Measurements from ENCODE around the gene RHOBTB1. TPM values are rescaled to one million over a fixed set of nuclear protein-coding genes. Genes with fewer than 3 reads are reported as not detected.

Gene RHOBTB1
- total and polyA plus RNA-seq, 9 of the 15 experiments (the other 6 are each of a cell fraction or from before 2014, with no cell fraction given), result 1.7 to 11.7 (median 9.3) TPM

DNA sequence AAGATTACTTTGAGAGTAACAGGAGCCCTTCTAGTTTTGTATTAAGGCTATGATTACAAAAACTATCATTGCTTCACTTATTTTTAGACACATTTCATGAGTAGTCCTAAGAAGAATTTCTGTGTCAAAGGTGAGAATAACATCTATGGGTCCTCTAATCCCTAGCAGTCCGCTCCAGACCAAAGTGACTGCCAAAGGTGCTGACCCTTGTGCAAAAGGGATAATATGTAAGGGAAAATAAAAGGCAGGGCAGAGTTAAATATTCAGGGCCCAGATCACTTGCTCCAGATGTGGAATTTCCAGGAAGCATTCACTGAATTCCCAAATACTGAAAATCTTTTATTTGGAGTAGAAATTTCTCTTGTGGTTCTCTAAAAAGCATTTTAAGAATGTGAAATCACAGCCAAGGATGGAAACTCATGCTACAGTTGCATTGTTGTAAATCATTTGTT is 29.3 kb downstream of the RHOBTB1 start (continued):
- TF ChIP-seq, protein P1, sequence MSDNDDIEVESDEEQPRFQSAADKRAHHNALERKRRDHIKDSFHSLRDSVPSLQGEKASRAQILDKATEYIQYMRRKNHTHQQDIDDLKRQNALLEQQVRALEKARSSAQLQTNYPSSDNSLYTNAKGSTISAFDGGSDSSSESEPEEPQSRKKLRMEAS (CRISPR knock-in tag; IDR thresholded peaks at IDR 0.05), result no peak

DNA sequence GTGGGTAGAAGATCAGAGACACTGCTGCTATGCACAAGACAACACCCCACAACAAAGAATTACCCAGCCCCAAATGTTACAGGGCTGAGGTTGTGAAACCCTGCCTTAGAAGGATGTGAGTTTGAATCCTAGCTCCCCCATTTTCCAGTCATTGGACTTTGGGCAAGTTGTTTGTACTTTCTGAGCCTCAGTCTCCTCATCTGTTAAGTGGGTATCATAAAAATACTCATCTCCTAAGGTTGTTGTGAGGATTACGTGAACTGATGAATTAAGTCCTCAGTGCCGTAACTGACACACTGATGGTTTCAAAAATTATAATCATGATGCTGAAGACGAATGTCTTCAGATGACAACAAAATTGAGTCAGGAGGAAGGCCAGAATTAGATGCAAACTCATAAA is 30.3 kb downstream of the RHOBTB1 start:
- in situ Hi-C loops (cut with MboI), result no loop called here
- intact Hi-C loops (cut with micrococcal nuclease), result no loop called here
- Histone ChIP-seq H3K9me3 (replicated peaks; ENCODE audit: control insufficient read depth, insufficient read depth, low read depth, low read length) (no peaks in the 10 kb centered on the region), H3K27ac (ENCODE audit: extremely low read depth, low read depth, low read length) (no peak overlapping the region), H3K27me3 (ENCODE audit: control insufficient read depth in 2 of 2, insufficient read depth in 2 of 2, low read length in 2 of 2) (no peaks in the 10 kb centered on the region), H3K4me2 (ENCODE audit: insufficient read depth, low read length) (no peak overlapping the region), H2AFZ (ENCODE audit: low read depth, low read length) (no peak overlapping the region), H3K9ac (ENCODE audit: insufficient read depth in 1 of 2, low read depth in 2 of 2, low read length in 2 of 2) (no peak overlapping the region), H3K9me1 (ENCODE audit: control insufficient read depth, insufficient read depth, low read length) (no peaks in the 10 kb centered on the region), H3K4me1 (replicated peaks in 1 of 2; ENCODE audit: control insufficient read depth in 2 of 2, insufficient read depth in 2 of 2, low read length in 2 of 2) (no peaks in the 10 kb centered on the region), H3K4me3 (no peak overlapping the region), H3K36me3 (ENCODE audit: control insufficient read depth, insufficient read depth, low read length) (no peaks in the 10 kb centered on the region; the same call in 2 of the 3 replicates), H3K79me2 (ENCODE audit: control insufficient read depth, insufficient read depth, low read length) (no peaks in the 10 kb centered on the region), H4K20me1 (replicated peaks; ENCODE audit: control insufficient read depth, insufficient read depth, low read length) (no peaks in the 10 kb centered on the region)
- DNase-seq (ENCODE audit: extremely low read depth in 1 of 4, low spot score in 3 of 4) (no peak), FAIRE-seq (no peak), ATAC-seq (no peak)
- WGBS (ENCODE audit: insufficient coverage, low coverage, missing lambda C conversion rate), result 61% methylated on average over 3 of the region's 3 CpGs
- ChIA-PET CTCF (ENCODE audit: low intra/inter-chr PET ratio) (no interaction called here), POLR2A (no interaction called here)
- no TSS peak for BruUV-seq (replicated peaks)
- TF ChIP-seq BCOR (IDR thresholded peaks at IDR 0.05) (0 out of 2 replicates have a peak, but pooled peaks have one; percentile 44), ZKSCAN3 (CRISPR knock-in tag; IDR thresholded peaks at IDR 0.05) (no peak), RBM25 (IDR thresholded peaks at IDR 0.05; ENCODE audit: low read depth, low read length, severe bottlenecking) (peak; percentile 97), ZNF707 (CRISPR knock-in tag; conservative IDR thresholded peaks at IDR 0.05) (no peak), KDM1A (IDR thresholded peaks at IDR 0.05) (peak; percentile 53 to 65), NFYB (IDR thresholded peaks at IDR 0.05; ENCODE audit: extremely low read depth, insufficient read length) (no peak)
- TF ChIP-seq, protein P2, sequence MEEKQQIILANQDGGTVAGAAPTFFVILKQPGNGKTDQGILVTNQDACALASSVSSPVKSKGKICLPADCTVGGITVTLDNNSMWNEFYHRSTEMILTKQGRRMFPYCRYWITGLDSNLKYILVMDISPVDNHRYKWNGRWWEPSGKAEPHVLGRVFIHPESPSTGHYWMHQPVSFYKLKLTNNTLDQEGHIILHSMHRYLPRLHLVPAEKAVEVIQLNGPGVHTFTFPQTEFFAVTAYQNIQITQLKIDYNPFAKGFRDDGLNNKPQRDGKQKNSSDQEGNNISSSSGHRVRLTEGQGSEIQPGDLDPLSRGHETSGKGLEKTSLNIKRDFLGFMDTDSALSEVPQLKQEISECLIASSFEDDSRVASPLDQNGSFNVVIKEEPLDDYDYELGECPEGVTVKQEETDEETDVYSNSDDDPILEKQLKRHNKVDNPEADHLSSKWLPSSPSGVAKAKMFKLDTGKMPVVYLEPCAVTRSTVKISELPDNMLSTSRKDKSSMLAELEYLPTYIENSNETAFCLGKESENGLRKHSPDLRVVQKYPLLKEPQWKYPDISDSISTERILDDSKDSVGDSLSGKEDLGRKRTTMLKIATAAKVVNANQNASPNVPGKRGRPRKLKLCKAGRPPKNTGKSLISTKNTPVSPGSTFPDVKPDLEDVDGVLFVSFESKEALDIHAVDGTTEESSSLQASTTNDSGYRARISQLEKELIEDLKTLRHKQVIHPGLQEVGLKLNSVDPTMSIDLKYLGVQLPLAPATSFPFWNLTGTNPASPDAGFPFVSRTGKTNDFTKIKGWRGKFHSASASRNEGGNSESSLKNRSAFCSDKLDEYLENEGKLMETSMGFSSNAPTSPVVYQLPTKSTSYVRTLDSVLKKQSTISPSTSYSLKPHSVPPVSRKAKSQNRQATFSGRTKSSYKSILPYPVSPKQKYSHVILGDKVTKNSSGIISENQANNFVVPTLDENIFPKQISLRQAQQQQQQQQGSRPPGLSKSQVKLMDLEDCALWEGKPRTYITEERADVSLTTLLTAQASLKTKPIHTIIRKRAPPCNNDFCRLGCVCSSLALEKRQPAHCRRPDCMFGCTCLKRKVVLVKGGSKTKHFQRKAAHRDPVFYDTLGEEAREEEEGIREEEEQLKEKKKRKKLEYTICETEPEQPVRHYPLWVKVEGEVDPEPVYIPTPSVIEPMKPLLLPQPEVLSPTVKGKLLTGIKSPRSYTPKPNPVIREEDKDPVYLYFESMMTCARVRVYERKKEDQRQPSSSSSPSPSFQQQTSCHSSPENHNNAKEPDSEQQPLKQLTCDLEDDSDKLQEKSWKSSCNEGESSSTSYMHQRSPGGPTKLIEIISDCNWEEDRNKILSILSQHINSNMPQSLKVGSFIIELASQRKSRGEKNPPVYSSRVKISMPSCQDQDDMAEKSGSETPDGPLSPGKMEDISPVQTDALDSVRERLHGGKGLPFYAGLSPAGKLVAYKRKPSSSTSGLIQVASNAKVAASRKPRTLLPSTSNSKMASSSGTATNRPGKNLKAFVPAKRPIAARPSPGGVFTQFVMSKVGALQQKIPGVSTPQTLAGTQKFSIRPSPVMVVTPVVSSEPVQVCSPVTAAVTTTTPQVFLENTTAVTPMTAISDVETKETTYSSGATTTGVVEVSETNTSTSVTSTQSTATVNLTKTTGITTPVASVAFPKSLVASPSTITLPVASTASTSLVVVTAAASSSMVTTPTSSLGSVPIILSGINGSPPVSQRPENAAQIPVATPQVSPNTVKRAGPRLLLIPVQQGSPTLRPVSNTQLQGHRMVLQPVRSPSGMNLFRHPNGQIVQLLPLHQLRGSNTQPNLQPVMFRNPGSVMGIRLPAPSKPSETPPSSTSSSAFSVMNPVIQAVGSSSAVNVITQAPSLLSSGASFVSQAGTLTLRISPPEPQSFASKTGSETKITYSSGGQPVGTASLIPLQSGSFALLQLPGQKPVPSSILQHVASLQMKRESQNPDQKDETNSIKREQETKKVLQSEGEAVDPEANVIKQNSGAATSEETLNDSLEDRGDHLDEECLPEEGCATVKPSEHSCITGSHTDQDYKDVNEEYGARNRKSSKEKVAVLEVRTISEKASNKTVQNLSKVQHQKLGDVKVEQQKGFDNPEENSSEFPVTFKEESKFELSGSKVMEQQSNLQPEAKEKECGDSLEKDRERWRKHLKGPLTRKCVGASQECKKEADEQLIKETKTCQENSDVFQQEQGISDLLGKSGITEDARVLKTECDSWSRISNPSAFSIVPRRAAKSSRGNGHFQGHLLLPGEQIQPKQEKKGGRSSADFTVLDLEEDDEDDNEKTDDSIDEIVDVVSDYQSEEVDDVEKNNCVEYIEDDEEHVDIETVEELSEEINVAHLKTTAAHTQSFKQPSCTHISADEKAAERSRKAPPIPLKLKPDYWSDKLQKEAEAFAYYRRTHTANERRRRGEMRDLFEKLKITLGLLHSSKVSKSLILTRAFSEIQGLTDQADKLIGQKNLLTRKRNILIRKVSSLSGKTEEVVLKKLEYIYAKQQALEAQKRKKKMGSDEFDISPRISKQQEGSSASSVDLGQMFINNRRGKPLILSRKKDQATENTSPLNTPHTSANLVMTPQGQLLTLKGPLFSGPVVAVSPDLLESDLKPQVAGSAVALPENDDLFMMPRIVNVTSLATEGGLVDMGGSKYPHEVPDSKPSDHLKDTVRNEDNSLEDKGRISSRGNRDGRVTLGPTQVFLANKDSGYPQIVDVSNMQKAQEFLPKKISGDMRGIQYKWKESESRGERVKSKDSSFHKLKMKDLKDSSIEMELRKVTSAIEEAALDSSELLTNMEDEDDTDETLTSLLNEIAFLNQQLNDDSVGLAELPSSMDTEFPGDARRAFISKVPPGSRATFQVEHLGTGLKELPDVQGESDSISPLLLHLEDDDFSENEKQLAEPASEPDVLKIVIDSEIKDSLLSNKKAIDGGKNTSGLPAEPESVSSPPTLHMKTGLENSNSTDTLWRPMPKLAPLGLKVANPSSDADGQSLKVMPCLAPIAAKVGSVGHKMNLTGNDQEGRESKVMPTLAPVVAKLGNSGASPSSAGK (IDR thresholded peaks at IDR 0.05), result no peak
- TF ChIP-seq, protein P3, sequence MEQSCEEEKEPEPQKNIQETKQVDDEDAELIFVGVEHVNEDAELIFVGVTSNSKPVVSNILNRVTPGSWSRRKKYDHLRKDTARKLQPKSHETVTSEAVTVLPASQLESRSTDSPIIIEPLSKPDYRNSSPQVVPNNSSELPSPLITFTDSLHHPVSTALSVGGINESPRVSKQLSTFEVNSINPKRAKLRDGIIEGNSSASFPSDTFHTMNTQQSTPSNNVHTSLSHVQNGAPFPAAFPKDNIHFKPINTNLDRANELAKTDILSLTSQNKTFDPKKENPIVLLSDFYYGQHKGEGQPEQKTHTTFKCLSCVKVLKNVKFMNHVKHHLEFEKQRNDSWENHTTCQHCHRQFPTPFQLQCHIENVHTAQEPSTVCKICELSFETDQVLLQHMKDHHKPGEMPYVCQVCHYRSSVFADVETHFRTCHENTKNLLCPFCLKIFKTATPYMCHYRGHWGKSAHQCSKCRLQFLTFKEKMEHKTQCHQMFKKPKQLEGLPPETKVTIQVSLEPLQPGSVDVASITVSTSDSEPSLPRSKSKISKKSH (CRISPR knock-in tag; IDR thresholded peaks at IDR 0.05), result no peak

All from K562 (cell line).